LNCAP (cell line): ENCODE data around the gene SCGB1C1.

ENCODE experiments used
- CTCF ChIP-seq: fragments of 450-650 bp; IDR thresholded peaks from 2 replicates; pipeline ENCODE4 v1.5.1; 2017; ENCODE audit warnings: mild to moderate bottlenecking

The SCGB1C1 gene

DNA sequence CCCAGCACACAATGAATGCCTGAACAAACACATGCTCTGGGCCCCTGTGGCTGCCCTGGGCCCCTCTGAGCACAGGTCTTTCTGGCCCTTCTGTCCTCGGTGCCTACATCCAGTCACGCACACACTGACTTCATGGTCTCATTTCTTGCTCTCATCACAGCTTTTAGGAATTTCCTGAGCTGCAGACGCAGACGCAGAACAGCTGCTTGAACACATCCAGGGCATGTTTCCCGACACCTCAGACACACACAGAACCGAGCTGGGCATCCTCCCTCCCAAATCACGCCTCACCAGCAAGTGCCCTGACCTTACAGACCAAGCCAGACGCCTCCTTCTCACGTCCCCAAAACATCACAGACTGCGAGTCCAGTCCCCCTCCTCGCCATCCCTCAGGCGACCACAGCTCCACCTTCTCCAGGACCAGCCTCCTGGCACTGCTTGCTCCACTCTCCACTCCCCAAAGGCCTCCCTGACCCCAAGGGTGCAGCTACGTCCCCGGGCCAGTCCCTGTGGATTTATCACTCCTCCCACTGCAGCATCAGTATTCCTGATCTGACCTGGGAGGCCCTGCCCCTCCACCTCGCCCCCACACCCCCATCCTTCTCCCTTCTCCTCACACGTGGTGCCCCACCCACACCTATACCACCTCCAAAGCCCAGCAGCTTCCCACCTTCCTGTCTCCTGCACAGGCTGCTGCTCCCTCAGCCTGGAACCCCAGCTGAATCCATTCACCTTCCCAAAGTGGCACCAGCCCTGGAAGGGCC, 30.3 kb downstream of the SCGB1C1 start:
- no peak for TF ChIP-seq CTCF

- TF ChIP-seq CTCF: no peak
Measured at GRCh38 chr11:223884-224283, 31.0 kb downstream of the SCGB1C1 start.

GRCh38 chr11:224424-224823, 31.5 kb downstream of the SCGB1C1 start:
- TF ChIP-seq CTCF: no peak

- no peak for TF ChIP-seq CTCF
Measured at GRCh38 chr11:225734-226453, 33.0 kb downstream of the SCGB1C1 start.

- TF ChIP-seq CTCF: no peak
Measured at GRCh38 chr11:227824-228379, 35.0 kb downstream of the SCGB1C1 start.

GRCh38 chr11:230431-230830, 37.6 kb downstream of the SCGB1C1 start:
- TF ChIP-seq CTCF: no peak

- no peak for TF ChIP-seq CTCF
Measured at GRCh38 chr11:232783-233565, 40.1 kb downstream of the SCGB1C1 start.
